A673 (cell line): ENCODE data around the gene CDK8. TPM values are rescaled to one million over a fixed set of nuclear protein-coding genes. Genes with fewer than 3 reads are reported as not detected.
A peak's percentile ranks its signal among the peaks of the same experiment; 100 is the strongest.

Experiments used
- BruUV-seq: library from RNA; stranded (reverse); fragments of 400-500 nt; replicated peaks from 2 replicates; lab custom pipeline; 2021; lab: Mats Ljungman, UMichigan
- CTCF ChIA-PET: fragments of 300-600 bp; sonication (Branson Sonifier 250); formaldehyde crosslinking; loops from one replicate; lab custom pipeline; 2022; ENCODE audit warnings: antibody characterized with exemption; lab: Charles Lee
- POLR2A ChIA-PET: fragments of 300-600 bp; sonication (Branson Sonifier 250); formaldehyde crosslinking; loops from one replicate; lab custom pipeline; 2022; ENCODE audit warnings: antibody characterized with exemption; ENCODE audit not compliant: low non-redundant PET; lab: Charles Lee
- DNase-seq: peaks from one replicate; pipeline ENCODE4 v3.0.0-alpha.2; 2015; ENCODE audit warnings: low spot score
- H3K27ac ChIP-seq: fragments of 200-600 bp; sonication (generic); 2 replicates; pipeline ENCODE4 v1.5.1; 2016; ENCODE audit warnings: mixed run types, low read depth, mild to moderate bottlenecking, mixed read lengths, antibody characterized with exemption, low read length; ENCODE audit not compliant: poor library complexity, severe bottlenecking
- H3K27me3 ChIP-seq: fragments of 200-600 bp; sonication (generic); replicated peaks from 2 replicates; pipeline ENCODE4 v1.6.1; 2017; ENCODE audit warnings: mixed run types, low read depth, mild to moderate bottlenecking, mixed read lengths, antibody characterized with exemption, low read length; ENCODE audit not compliant: insufficient read depth, poor library complexity
- H3K36me3 ChIP-seq: fragments of 200-600 bp; sonication (generic); 2 replicates; pipeline ENCODE4 v1.6.1; 2016; ENCODE audit warnings: mixed run types, mild to moderate bottlenecking, mixed read lengths, antibody characterized with exemption, low read length; ENCODE audit not compliant: insufficient read depth, poor library complexity, severe bottlenecking
- H3K4me1 ChIP-seq: fragments of 200-600 bp; sonication (generic); 2 replicates; pipeline ENCODE4 v1.6.1; 2017; ENCODE audit warnings: mixed run types, mild to moderate bottlenecking, mixed read lengths, antibody characterized with exemption, low read length; ENCODE audit not compliant: insufficient read depth, poor library complexity, severe bottlenecking
- H3K4me3 ChIP-seq: fragments of 200-600 bp; sonication (generic); 2 replicates; pipeline ENCODE4 v1.5.1; 2016; ENCODE audit warnings: low read depth, mixed run types, mild to moderate bottlenecking, mixed read lengths, low read length; ENCODE audit not compliant: poor library complexity, severe bottlenecking
- H3K9me3 ChIP-seq: fragments of 200-600 bp; sonication (generic); 2 replicates; pipeline ENCODE4 v1.6.1; 2016; ENCODE audit warnings: mixed run types, low read depth, mild to moderate bottlenecking, mixed read lengths, antibody characterized with exemption, low read length; ENCODE audit not compliant: poor library complexity, severe bottlenecking
- EZH2 ChIP-seq: fragments of 200-600 bp; sonication (generic); IDR thresholded peaks from 2 replicates; pipeline ENCODE4 v1.6.1; 2017; ENCODE audit warnings: borderline replicate concordance, low read depth, mild to moderate bottlenecking, mixed read lengths, antibody characterized with exemption, low read length; ENCODE audit not compliant: poor library complexity, severe bottlenecking
- intact Hi-C: fragments of 100-400 bp; cut with micrococcal nuclease; formaldehyde crosslinking; loops from one replicate; pipeline ENCODE4 v1.10.0; 2022; ENCODE audit not compliant: unreplicated experiment
- total RNA-seq: library from RNA; stranded (reverse); gene quantifications from 2 replicates; pipeline ENCODE4 v1.2.3, GENCODE V29; 2021
- TF ChIP-seq, protein P1 (sequence below): fragments of 300-800, 200-600 bp; sonication (generic); conservative IDR thresholded peaks from 2 replicates; pipeline ENCODE4 v1.5.1; 2017; ENCODE audit warnings: low read depth, mild to moderate bottlenecking, antibody characterized with exemption, low read length, moderate library complexity, mixed read lengths

CDK8 gene
- total RNA-seq, 1 experiment from 2014 or later = 23.1 TPM

DNA sequence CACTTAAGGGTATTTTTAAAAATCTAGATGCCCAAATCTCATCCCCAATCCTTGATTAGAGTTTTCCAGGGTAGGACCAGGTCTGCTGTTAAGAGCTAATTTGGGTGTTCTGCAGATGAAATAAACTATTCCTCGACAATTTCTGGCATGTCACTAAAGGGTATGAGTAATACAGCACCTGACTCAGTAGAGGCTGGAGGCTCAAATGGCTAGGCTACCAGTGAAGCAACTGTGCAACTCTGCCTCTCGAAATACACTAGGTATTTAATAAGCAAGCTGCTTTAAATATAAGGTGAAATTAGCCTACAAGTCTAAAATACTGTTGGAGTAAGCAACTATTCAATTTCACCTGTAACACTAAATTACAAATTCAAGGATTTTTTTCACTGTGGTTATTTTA, 33.4 kb upstream of the CDK8 start:
- no peak for DNase-seq
- TF ChIP-seq EZH2 = no peak
- TF ChIP-seq, protein P1, sequence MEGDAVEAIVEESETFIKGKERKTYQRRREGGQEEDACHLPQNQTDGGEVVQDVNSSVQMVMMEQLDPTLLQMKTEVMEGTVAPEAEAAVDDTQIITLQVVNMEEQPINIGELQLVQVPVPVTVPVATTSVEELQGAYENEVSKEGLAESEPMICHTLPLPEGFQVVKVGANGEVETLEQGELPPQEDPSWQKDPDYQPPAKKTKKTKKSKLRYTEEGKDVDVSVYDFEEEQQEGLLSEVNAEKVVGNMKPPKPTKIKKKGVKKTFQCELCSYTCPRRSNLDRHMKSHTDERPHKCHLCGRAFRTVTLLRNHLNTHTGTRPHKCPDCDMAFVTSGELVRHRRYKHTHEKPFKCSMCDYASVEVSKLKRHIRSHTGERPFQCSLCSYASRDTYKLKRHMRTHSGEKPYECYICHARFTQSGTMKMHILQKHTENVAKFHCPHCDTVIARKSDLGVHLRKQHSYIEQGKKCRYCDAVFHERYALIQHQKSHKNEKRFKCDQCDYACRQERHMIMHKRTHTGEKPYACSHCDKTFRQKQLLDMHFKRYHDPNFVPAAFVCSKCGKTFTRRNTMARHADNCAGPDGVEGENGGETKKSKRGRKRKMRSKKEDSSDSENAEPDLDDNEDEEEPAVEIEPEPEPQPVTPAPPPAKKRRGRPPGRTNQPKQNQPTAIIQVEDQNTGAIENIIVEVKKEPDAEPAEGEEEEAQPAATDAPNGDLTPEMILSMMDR = no peak
- Histone ChIP-seq H3K4me3 (peak overlapping the region; percentile 84), H3K9me3 (no peaks in the 10 kb centered on the region), H3K27ac (no peak overlapping the region), H3K4me1 (peaks cover 12% of the 10 kb centered on the region), H3K36me3 (peaks cover 46% of the 10 kb centered on the region), H3K27me3 (no peaks in the 10 kb centered on the region)
- CTCF ChIA-PET = no interaction called here
- POLR2A ChIA-PET = interaction anchor here (0.6 kb wide), 1 partner anchor 192 kb away, joined by 3 read pairs; no protein-coding TSS in a partner anchor
- intact Hi-C loops = no loop called here
- BruUV-seq = no TSS peak

DNA sequence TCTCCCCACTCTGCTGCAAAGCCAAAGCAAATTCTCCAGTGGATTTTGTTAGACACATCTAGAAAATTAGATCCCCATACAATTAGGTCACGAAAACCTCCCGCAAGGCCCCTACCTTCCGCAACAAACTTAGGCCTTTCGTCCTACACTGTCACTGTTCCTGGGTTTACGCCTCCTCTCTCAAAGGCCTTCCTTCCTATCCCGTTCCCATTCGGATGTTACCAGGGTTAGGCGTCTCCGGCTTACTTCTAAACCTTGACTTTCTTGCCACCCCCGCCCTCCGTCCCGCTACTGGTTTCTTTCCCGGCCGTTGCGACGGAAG, 32.6 kb upstream of the CDK8 start:
- DNase-seq = no peak
- peaks cover 12% of the 10 kb centered on the region for H3K4me1 ChIP-seq
- H3K4me3 ChIP-seq = peak overlapping the region; percentile 84
- ChIA-PET POLR2A (no interaction called here), CTCF (no interaction called here)
- peak overlapping the region; percentile 98 for H3K27ac ChIP-seq
- BruUV-seq = no TSS peak
- intact Hi-C loops = no loop called here
- H3K27me3 ChIP-seq = no peaks in the 10 kb centered on the region
- peaks cover 38% of the 10 kb centered on the region for H3K36me3 ChIP-seq
- no peaks in the 10 kb centered on the region for H3K9me3 ChIP-seq
- TF ChIP-seq EZH2 = no peak
- TF ChIP-seq, protein P1 = no peak

DNA sequence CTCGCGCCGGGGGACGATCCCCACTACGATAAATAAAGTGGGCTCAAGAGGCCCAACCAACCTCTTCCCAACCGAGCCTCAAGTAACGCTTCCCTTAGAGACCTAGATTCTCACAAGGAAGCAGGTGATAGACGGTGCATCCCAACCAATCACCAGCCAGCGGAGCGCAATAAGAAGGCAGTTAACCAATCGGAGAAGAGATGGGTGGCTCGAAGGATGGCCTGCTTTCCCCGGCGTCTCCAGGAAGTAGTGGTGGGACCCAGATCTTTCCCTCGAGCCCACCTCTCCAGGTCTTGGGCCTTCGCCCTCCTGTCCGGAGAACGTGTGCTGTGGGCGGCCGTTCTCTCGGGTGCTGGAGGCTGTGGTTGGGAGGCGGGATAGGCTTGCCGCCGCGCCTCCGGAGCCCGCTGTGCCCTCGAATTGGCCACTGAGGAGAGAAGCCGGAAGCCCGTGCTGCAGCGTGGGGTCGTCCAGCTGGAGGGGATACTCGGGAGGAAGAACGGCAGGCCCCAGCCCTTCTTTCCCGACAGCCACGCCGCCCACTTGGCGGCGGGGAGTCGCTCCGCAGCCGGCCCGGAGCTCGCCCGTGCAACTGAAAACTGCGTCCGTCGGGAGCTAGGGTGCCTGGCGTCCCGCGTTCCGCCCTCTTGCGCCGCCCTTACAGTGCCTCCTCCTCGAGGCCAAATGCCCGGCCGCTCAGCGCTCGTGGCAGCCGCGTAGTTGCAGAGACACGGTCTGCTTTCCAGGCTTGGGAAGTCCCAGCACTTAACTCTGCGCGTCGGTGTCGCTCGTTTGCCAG, 32.0 kb upstream of the CDK8 start, which contains the start of gene RNF6:
RNF6 (minus strand) TSS at position 594 of the 799 bp plus-strand sequence. CDS start 2,665 bp downstream, outside the sequence.
- TF ChIP-seq, protein P1 = peak; percentile 11; the same call in 1 of the 2 replicates
- TF ChIP-seq EZH2 = no peak
- DNase-seq = peak; percentile 98
- BruUV-seq = no TSS peak
- Histone ChIP-seq H3K36me3 (peaks cover 33% of the 10 kb centered on the region), H3K4me1 (peaks cover 12% of the 10 kb centered on the region), H3K27ac (peak within 1 kb of the TSS; percentile 98), H3K27me3 (no peaks in the 10 kb centered on the region), H3K4me3 (peak within 1 kb of the TSS; percentile 84), H3K9me3 (no peaks in the 10 kb centered on the region)
- POLR2A ChIA-PET = no interaction called here
- CTCF ChIA-PET = no interaction called here
- intact Hi-C loops = no loop called here
